Spleen (tissue), 11 donors: Measurements from ENCODE around the gene KANTR. TPM values are rescaled to one million over a fixed set of nuclear protein-coding genes. Genes with fewer than 3 reads are reported as not detected.

Source experiments
- DNase-seq: peaks from one replicate; pipeline ENCODE4 v3.0.0-alpha.2; 2020
- H3K27ac ChIP-seq, 8 donors: fragments of 200-600 bp; sonication (generic) in 7 of 8; 1 replicate in 4 of 8; 2 replicates in 4 of 8; pipeline versions ENCODE4 v1.5.0 to v1.8.0; 2016 to 2021; ENCODE audit warnings: inconsistent platforms in 4 of 8, mild to moderate bottlenecking in 4 of 8, moderate library complexity in 1 of 8
- H3K27me3 ChIP-seq, 7 donors: fragments of 200-600 bp; sonication (generic) in 6 of 7; replicated peaks in 1 of 7; 1 replicate in 4 of 7; 2 replicates in 3 of 7; pipeline versions ENCODE4 v1.5.0 to v1.8.0; 2016 to 2021; ENCODE audit warnings: inconsistent platforms in 3 of 7, mild to moderate bottlenecking in 1 of 7
- H3K36me3 ChIP-seq, 6 donors: fragments of 200-600 bp; sonication (generic) in 5 of 6; 1 replicate in 4 of 6; 2 replicates in 2 of 6; pipeline versions ENCODE4 v1.5.0 to v1.8.0; 2016 to 2021; ENCODE audit warnings: inconsistent platforms in 2 of 6
- H3K4me1 ChIP-seq, 6 donors: fragments of 200-600 bp; sonication (generic) in 5 of 6; 1 replicate in 3 of 6; 2 replicates in 3 of 6; pipeline versions ENCODE4 v1.5.0 to v1.8.0; 2016 to 2021; ENCODE audit warnings: inconsistent platforms in 3 of 6
- H3K4me3 ChIP-seq, 8 donors: fragments of 200-600 bp; sonication (generic) in 7 of 8; 1 replicate in 4 of 8; 2 replicates in 4 of 8; pipeline versions ENCODE4 v1.5.0 to v1.8.0; 2016 to 2021; ENCODE audit warnings: inconsistent platforms in 4 of 8, mild to moderate bottlenecking in 4 of 8, moderate library complexity in 2 of 8
- H3K9me3 ChIP-seq, 8 donors: fragments of 200-600 bp; sonication (generic) in 7 of 8; 1 replicate in 4 of 8; 2 replicates in 4 of 8; pipeline versions ENCODE4 v1.5.0 to v1.8.0; 2016 to 2021; ENCODE audit warnings: inconsistent platforms in 4 of 8
- CTCF ChIP-seq, 11 experiments: fragments of 200-600 bp in 7 of 11; fragments of 450-650 bp in 4 of 11; sonication (generic) in 4 of 11; IDR thresholded peaks in 8 of 11; conservative IDR thresholded peaks in 3 of 11; 1 replicate in 7 of 11; 2 replicates in 4 of 11; pipeline versions ENCODE4 v1.4.0 to v1.8.0; 2016 to 2021; ENCODE audit warnings: antibody characterized with exemption in 11 of 11, inconsistent platforms in 4 of 11, mild to moderate bottlenecking in 1 of 11
- POLR2A ChIP-seq, 3 donors: fragments of 450-650 bp; IDR thresholded peaks; one replicate each; pipeline ENCODE4 v1.5.1; 2017; ENCODE audit warnings: antibody characterized with exemption in 3 of 3, mild to moderate bottlenecking in 1 of 3
- POLR2AphosphoS5 ChIP-seq, 3 donors: sonication (generic); formaldehyde crosslinking; IDR thresholded peaks; one replicate each; pipeline ENCODE4 v1.5.1; 2017; ENCODE audit warnings: antibody characterized with exemption in 3 of 3
- WGBS, 5 donors: extraction: QIAGEN DNeasy Blood & Tissue Kit in 3 of 5; methylation state at CpG; one replicate each; pipeline versions ENCODE4 v1.1.5 to v1.1.7; 2013 to 2018; 5-methylcytosine and 5-hydroxymethylcytosine counted together
- intact Hi-C: fragments of 100-400 bp; cut with DNase I; formaldehyde crosslinking; loops from one replicate; pipeline ENCODE4 v1.15.0; 2023; ENCODE audit warnings: low total_unique reads
- polyA plus RNA-seq, 3 donors: library from polyadenylated mRNA; stranded (reverse); fragments of 200-250 nt; gene quantifications; one replicate each; pipeline ENCODE4 v1.2.1, GENCODE V29; 2013
- total RNA-seq, 7 donors: library from RNA; depleted of rRNA in 3 of 7; stranded (reverse); fragments of >200 nt in 3 of 7; fragmentation: NEBNext Ultra II Directional in 4 of 7; extraction: Animal tissue kit (Norgen Biotek cat#: 25700) in 4 of 7; gene quantifications; one replicate each; pipeline versions ENCODE4 v1.1.0 to v1.2.1, GENCODE V29; 2016 to 2021
- donor health status: healthy with polysubstance abuse.
- donor health status: DM: no; HTN: no; CAD: no; lungs with moderate emphysema.
- donor health status: DM: no; HTN: no; CAD: no.
- donor health status: Bipolar disorder and iron deficiency.
- donor health status: healthy.
- donor health status: DM: no; HTN: no; CAD: no.
- donor health status: DM: yes; HTN: yes; CAD: no.

The KANTR gene
- total and polyA plus RNA-seq, 10 donors: 4.4 to 34.5 (median 18.1) TPM

DNA sequence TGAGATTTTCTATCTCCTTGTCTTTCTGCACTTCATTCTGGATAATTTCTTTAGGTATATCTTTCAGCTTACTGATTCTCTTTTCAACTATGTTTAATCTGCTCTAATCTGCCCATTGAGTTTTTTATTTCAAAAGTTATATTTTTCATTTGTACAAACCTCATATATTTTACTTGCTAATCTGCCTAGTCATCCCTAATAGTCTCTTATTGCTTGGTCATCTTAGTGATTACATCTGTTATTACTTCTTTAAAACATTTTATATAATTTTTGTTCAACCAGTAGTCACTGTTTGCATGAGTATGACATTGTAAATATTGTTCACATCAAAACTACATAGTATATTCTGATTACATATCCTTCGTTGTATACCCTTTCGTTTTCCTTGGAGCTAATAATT, 32.4 kb downstream of the KANTR start:
- peaks cover 0 to 11% (median 0%) of the 10 kb centered on the region in 7 donors for H3K27me3 ChIP-seq
- WGBS, 5 donors: 85 to 100% (median 95%) methylated on average over 2 of the region's 2 CpGs
- H3K36me3 ChIP-seq: peaks cover 0 to 7% (median 0%) of the 10 kb centered on the region in 6 donors
- no peak overlapping the region for H3K4me3 ChIP-seq
- H3K27ac ChIP-seq: no peak overlapping the region
- intact Hi-C loops: no loop called here
- no peak for DNase-seq
- peaks cover 0 to 7% (median 0%) of the 10 kb centered on the region in 8 donors for H3K9me3 ChIP-seq
- TF ChIP-seq CTCF (IDR thresholded peaks at IDR 0.05 in 8 of 11, conservative IDR thresholded peaks at IDR 0.05 in 3 of 11): no peak
- no peak for TF ChIP-seq POLR2A (IDR thresholded peaks at IDR 0.05)
- TF ChIP-seq POLR2AphosphoS5 (IDR thresholded peaks at IDR 0.05): no peak
- no peaks in the 10 kb centered on the region for H3K4me1 ChIP-seq

DNA sequence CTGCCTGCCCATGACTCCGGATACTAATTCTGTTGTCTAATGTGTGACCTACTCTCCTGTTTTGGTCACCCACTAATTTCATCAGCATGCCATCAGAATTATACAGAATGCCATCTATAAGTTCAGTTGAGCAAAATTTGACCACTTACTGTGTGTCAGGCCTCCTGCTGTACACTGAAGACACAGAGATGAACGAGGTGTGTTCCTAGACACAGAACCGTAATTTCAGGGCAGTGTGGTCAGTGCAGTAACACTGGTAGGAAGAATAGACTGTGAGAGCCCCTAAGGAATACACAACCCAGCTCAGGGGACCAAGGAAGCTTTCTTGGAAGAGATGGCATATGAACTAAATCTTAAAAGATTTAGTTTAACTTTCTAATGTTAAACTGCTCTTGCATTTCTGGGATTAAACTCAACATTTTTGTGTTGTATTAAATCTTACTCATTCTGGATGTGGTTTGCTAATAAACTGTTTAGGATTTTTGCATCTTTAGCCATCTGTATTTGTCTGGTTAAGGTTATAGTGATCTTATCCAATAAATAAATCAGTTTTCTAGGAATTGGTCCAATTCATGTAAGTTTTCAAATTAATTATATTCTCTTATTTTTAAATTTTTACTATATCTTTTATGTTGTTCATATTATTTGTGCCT, 34.3 kb downstream of the KANTR start:
- no peak for TF ChIP-seq POLR2A (IDR thresholded peaks at IDR 0.05)
- no peak for TF ChIP-seq CTCF (IDR thresholded peaks at IDR 0.05 in 8 of 11, conservative IDR thresholded peaks at IDR 0.05 in 3 of 11)
- TF ChIP-seq POLR2AphosphoS5 (IDR thresholded peaks at IDR 0.05): no peak

DNA sequence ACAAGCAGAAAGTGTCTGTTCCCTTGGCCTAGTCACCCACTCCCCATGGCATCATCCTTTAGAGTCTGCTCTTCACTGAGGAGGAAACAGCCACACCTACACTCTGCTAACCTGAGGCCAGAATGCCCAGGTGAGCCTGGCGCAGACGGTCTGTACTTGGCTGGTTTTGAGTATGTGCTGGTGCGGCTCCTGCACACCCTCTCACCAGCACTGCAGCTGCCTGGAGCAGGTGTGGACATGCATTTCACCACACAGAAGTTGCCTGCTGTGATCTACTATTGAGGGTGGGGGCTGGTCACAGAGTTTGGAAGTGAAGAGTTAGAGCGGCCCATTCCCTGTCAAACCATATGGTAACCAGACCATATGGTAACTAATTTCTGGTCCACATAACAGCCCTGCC, 39.5 kb downstream of the KANTR start:
- H3K36me3 ChIP-seq: peaks cover 0 to 27% (median 0%) of the 10 kb centered on the region in 6 donors
- no peak for TF ChIP-seq POLR2AphosphoS5 (IDR thresholded peaks at IDR 0.05)
- TF ChIP-seq CTCF (IDR thresholded peaks at IDR 0.05 in 8 of 11, conservative IDR thresholded peaks at IDR 0.05 in 3 of 11): no peak
- TF ChIP-seq POLR2A (IDR thresholded peaks at IDR 0.05): no peak
- DNase-seq: no peak
- WGBS, 5 donors: 74 to 97% (median 95%) methylated on average over 4 of the region's 4 CpGs; no CpG with 5 or more reads in 1 of the 5 donors
- H3K27ac ChIP-seq: no peak overlapping the region
- intact Hi-C loops: no loop called here
- no peak overlapping the region for H3K4me3 ChIP-seq
- no peaks in the 10 kb centered on the region for H3K9me3 ChIP-seq
- no peaks in the 10 kb centered on the region for H3K4me1 ChIP-seq
- H3K27me3 ChIP-seq: peaks cover 0 to 5% (median 0%) of the 10 kb centered on the region in 7 donors

More for the DNA sequence above, 34.3 kb downstream of the KANTR start:
- 80 to 97% (median 93%) methylated on average over 3 of the region's 3 CpGs for WGBS, 5 donors
- no peak for DNase-seq
- H3K27me3 ChIP-seq: peaks cover 0 to 11% (median 0%) of the 10 kb centered on the region in 7 donors
- H3K4me1 ChIP-seq: no peaks in the 10 kb centered on the region
- H3K36me3 ChIP-seq: peaks cover 0 to 22% (median 0%) of the 10 kb centered on the region in 6 donors
- no peak overlapping the region for H3K4me3 ChIP-seq
- peaks cover 0 to 7% (median 0%) of the 10 kb centered on the region in 8 donors for H3K9me3 ChIP-seq
- H3K27ac ChIP-seq: no peak overlapping the region
- intact Hi-C loops: no loop called here

- Histone ChIP-seq H3K9me3 (no peaks in the 10 kb centered on the region), H3K27ac (no peak overlapping the region), H3K4me3 (no peak overlapping the region), H3K27me3 (peaks cover 0 to 4% (median 0%) of the 10 kb centered on the region in 7 donors), H3K4me1 (no peaks in the 10 kb centered on the region), H3K36me3 (peaks cover 0 to 27% (median 0%) of the 10 kb centered on the region in 6 donors)
- intact Hi-C loops: no loop called here
- no peak for TF ChIP-seq CTCF (IDR thresholded peaks at IDR 0.05 in 8 of 11, conservative IDR thresholded peaks at IDR 0.05 in 3 of 11)
- no peak for TF ChIP-seq POLR2AphosphoS5 (IDR thresholded peaks at IDR 0.05)
- TF ChIP-seq POLR2A (IDR thresholded peaks at IDR 0.05): no peak
- DNase-seq: no peak
- WGBS, 5 donors: 78 to 100% (median 85%) methylated on average over 1 to 2 of the region's 2 CpGs
Observed at GRCh38 chrX:53135581-53135980, 41.6 kb downstream of the KANTR start.
